Smooth muscle cell (in vitro differentiated cells): ENCODE results near the gene NPTX1. TPM values are rescaled to one million over a fixed set of nuclear protein-coding genes. Genes with fewer than 3 reads are reported as not detected.

Experiments
- DNase-seq: peaks from one replicate; lab custom pipeline; 2025; ENCODE audit not compliant: unreplicated experiment; lab: John Stamatoyannopoulos, UW
- H2AFZ ChIP-seq: fragments of 200-600 bp; sonication (generic); 2 replicates; pipeline ENCODE4 v1.6.0; 2016; ENCODE audit warnings: antibody characterized with exemption, low read depth, mild to moderate bottlenecking
- H3F3A ChIP-seq: fragments of 200-600 bp; sonication (generic); 2 replicates; pipeline ENCODE4 v1.6.0; 2017; ENCODE audit warnings: antibody characterized with exemption, low read depth
- H3K27ac ChIP-seq: fragments of 200-600 bp; sonication (generic); 2 replicates; pipeline ENCODE4 v1.5.1; 2016; ENCODE audit warnings: low read depth, mild to moderate bottlenecking
- H3K27me3 ChIP-seq: fragments of 200-600 bp; sonication (generic); 2 replicates; pipeline ENCODE4 v1.6.1; 2016; ENCODE audit warnings: low read depth, mild to moderate bottlenecking
- H3K36me3 ChIP-seq: fragments of 200-600 bp; sonication (generic); 2 replicates; pipeline ENCODE4 v1.5.1; 2016; ENCODE audit warnings: low read depth
- H3K4me1 ChIP-seq: fragments of 200-600 bp; sonication (generic); 2 replicates; pipeline ENCODE4 v1.5.1; 2016; ENCODE audit warnings: low read depth
- H3K4me2 ChIP-seq: fragments of 200-600 bp; sonication (generic); 2 replicates; pipeline ENCODE4 v1.6.0; 2016; ENCODE audit warnings: mild to moderate bottlenecking
- H3K4me3 ChIP-seq: fragments of 200-600 bp; sonication (generic); 2 replicates; pipeline ENCODE4 v1.5.1; 2016; ENCODE audit warnings: mild to moderate bottlenecking
- H3K79me2 ChIP-seq: fragments of 200-600 bp; sonication (generic); 2 replicates; pipeline ENCODE4 v1.6.0; 2016; ENCODE audit warnings: low read depth, mild to moderate bottlenecking
- H3K9ac ChIP-seq: fragments of 200-600 bp; sonication (generic); 2 replicates; pipeline ENCODE4 v1.6.0; 2016; ENCODE audit warnings: low read depth
- H3K9me3 ChIP-seq: fragments of 200-600 bp; sonication (generic); replicated peaks from 2 replicates; pipeline ENCODE4 v1.5.1; 2016; ENCODE audit warnings: low read depth
- H4K20me1 ChIP-seq: fragments of 200-600 bp; sonication (generic); 2 replicates; pipeline ENCODE4 v1.6.0; 2016; ENCODE audit warnings: low read depth
- WGBS: methylation state at CpG from one replicate; pipeline ENCODE4 v1.1.7; 2016; ENCODE audit warnings: low lambda C conversion rate; 5-methylcytosine and 5-hydroxymethylcytosine counted together
- polyA plus RNA-seq: library from polyadenylated mRNA; unstranded; fragments of >200 nt; fragmentation: Nextera tagmentation; extraction: Ambion mirVana; gene quantifications from 2 replicates; pipeline ENCODE4 v1.2.1, GENCODE V29; 2016
- total RNA-seq: library from RNA; depleted of rRNA; stranded (reverse); fragments of >200 nt; gene quantifications from 2 replicates; pipeline ENCODE4 v1.2.3, GENCODE V29; 2014
- TF ChIP-seq, protein P1 (sequence below): fragments of 200-600 bp; sonication (generic); IDR thresholded peaks from 2 replicates; pipeline ENCODE4 v1.5.1; 2017; ENCODE audit warnings: borderline replicate concordance, mild to moderate bottlenecking, antibody characterized with exemption; ENCODE audit not compliant: insufficient read depth, poor library complexity, severe bottlenecking

Gene NPTX1, protein sequence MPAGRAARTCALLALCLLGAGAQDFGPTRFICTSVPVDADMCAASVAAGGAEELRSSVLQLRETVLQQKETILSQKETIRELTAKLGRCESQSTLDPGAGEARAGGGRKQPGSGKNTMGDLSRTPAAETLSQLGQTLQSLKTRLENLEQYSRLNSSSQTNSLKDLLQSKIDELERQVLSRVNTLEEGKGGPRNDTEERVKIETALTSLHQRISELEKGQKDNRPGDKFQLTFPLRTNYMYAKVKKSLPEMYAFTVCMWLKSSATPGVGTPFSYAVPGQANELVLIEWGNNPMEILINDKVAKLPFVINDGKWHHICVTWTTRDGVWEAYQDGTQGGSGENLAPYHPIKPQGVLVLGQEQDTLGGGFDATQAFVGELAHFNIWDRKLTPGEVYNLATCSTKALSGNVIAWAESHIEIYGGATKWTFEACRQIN
- total RNA-seq (1.8 and 3.9 TPM in 2 replicates), polyA plus RNA-seq (5.9 and 7.6 TPM in 2 replicates)

DNA sequence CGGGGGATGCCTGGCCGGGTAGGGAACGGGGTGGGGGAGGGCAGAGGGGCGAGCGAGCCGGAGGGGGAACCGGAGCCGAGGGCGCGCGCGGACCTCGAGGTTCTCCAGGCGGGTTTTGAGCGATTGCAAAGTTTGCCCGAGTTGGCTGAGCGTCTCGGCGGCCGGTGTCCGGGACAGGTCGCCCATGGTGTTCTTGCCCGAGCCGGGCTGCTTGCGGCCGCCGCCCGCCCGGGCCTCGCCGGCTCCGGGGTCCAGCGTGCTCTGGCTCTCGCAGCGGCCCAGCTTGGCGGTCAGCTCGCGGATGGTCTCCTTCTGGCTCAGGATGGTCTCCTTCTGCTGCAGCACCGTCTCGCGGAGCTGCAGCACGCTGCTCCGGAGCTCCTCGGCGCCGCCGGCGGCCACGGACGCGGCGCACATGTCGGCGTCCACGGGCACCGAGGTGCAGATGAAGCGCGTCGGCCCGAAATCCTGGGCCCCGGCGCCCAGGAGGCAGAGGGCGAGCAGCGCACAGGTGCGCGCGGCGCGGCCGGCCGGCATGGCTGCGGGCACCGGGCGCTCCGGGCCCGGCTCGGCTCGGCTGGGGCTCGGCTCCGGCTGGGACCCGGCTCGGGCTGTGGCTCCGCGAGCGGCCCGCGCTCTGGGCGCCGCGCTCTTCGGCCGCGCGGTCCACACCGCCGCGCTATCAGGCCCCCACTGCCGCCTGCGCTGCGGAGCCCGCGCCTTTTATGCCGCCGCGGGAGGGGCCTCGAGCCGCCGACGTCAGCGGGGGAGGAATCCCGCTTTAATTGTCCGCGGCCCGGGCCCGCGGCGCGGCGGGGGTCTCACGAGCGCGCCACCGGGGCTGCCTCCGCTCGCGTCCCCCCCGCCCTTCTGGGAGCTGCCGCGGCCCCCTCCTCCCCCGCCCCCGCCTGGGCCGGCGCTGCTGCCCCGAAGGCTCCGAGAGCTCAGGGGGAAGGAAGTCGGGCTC lies at the start of gene NPTX1:
Gene NPTX1 (minus strand): TSS at position 698 of the 967 bp plus-strand sequence. CDS start 161 bp downstream, at position 537.
- no peaks in the 10 kb centered on the region for H3K79me2 ChIP-seq
- TF ChIP-seq, protein P1, sequence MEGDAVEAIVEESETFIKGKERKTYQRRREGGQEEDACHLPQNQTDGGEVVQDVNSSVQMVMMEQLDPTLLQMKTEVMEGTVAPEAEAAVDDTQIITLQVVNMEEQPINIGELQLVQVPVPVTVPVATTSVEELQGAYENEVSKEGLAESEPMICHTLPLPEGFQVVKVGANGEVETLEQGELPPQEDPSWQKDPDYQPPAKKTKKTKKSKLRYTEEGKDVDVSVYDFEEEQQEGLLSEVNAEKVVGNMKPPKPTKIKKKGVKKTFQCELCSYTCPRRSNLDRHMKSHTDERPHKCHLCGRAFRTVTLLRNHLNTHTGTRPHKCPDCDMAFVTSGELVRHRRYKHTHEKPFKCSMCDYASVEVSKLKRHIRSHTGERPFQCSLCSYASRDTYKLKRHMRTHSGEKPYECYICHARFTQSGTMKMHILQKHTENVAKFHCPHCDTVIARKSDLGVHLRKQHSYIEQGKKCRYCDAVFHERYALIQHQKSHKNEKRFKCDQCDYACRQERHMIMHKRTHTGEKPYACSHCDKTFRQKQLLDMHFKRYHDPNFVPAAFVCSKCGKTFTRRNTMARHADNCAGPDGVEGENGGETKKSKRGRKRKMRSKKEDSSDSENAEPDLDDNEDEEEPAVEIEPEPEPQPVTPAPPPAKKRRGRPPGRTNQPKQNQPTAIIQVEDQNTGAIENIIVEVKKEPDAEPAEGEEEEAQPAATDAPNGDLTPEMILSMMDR: no peak
- no peak within 1 kb of the TSS for H3K9ac ChIP-seq
- no peaks in the 10 kb centered on the region for H3K36me3 ChIP-seq
- H3F3A ChIP-seq: no peaks in the 10 kb centered on the region
- peaks cover 98% of the 10 kb centered on the region for H3K27me3 ChIP-seq
- DNase-seq: no peak
- H3K9me3 ChIP-seq: no peaks in the 10 kb centered on the region
- no peak within 1 kb of the TSS for H3K27ac ChIP-seq
- no peak within 1 kb of the TSS for H2AFZ ChIP-seq
- H4K20me1 ChIP-seq: peaks cover 19% of the 10 kb centered on the region
- peak within 1 kb of the TSS; percentile 34 for H3K4me3 ChIP-seq
- H3K4me2 ChIP-seq: peak within 1 kb of the TSS; percentile 85
- H3K4me1 ChIP-seq: peaks cover 19% of the 10 kb centered on the region
- 2% methylated on average over 96 of the region's 136 CpGs for WGBS

DNA sequence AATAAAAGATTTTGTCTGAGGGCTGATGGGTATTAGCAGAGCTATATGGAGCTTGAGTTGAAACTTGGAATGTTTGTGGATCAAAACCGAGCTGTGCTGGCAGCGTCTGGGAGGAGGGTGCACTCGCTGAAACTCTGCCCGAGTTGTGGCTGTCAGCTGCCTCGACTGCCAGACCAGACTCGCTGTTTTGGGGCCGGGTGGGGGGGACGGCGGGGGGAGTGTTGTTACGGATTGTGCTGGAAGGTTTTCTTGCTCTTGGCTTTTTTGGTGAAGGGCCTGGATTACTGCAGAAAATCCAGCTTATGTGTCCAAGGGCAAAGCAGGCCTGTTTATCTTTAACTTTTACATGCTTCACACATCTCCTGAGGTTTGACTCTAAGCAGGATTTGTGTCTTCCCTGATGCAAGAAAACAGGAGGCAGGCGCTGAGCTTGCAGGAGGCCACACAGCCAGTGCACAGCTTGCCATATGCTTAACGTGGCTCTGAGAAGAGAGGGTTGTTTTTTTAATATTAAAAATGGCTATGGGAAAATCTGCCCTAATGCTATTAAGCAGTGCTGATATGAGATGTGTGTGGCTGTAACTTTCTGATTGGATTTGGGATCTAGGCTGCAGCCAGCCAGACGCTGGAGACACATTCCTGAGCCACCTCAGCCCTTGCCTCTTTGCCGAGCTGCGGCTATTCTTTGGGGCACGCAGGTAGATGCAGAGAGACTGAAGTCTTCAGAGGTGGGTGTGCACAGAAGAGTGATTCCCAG lies 47.7 kb upstream of the NPTX1 start:
- TF ChIP-seq, protein P1: no peak
- H3K4me2 ChIP-seq: no peak overlapping the region
- no peaks in the 10 kb centered on the region for H3K4me1 ChIP-seq
- no peaks in the 10 kb centered on the region for H3K36me3 ChIP-seq
- H3K27ac ChIP-seq: no peak overlapping the region
- WGBS: 54% methylated on average over 15 of the region's 16 CpGs
- no peak for DNase-seq
- H2AFZ ChIP-seq: no peak overlapping the region
- no peak overlapping the region for H3K9ac ChIP-seq
- H3K27me3 ChIP-seq: no peaks in the 10 kb centered on the region
- no peaks in the 10 kb centered on the region for H3K79me2 ChIP-seq
- H3F3A ChIP-seq: peaks cover 5% of the 10 kb centered on the region
- no peaks in the 10 kb centered on the region for H4K20me1 ChIP-seq
- H3K4me3 ChIP-seq: no peak overlapping the region
- H3K9me3 ChIP-seq: no peaks in the 10 kb centered on the region

DNA sequence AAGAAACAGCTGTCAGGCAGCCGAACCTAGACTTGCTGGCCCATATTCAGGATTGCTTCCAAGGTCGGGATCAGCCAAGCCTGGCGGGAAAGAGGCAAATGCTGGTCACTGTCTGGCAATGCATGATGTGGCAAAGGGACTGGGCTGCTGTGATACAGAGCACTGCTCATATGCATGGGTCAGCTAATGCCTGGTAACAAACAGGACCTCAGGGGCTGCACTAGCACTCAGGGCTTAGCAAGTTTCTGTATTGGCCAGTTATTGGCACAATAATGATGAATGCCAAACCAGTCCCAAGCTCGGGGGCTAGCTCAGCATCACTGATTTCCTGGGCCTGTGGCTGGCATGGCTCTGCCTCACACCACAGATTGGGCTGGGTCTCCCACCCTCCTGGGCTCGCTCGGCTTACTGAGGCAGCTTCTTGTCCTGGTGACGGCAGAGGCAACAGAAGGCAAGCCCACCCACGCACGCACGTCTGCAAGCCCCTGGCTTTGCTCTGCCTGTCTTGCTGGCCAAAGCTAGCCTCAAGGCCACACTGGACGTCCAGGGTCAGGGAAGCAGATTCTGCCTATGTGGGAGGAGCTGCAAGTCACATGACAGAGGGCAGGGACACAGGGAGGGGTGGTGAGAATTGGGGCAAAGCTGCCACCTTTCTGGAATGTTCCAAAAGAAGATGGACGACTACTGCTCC lies 46.8 kb upstream of the NPTX1 start:
- H3K4me2 ChIP-seq: no peak overlapping the region
- H3K79me2 ChIP-seq: no peaks in the 10 kb centered on the region
- no peaks in the 10 kb centered on the region for H3K27me3 ChIP-seq
- peaks cover 5% of the 10 kb centered on the region for H3F3A ChIP-seq
- no peaks in the 10 kb centered on the region for H3K9me3 ChIP-seq
- WGBS: 89% methylated on average over 12 of the region's 12 CpGs
- no peak overlapping the region for H3K27ac ChIP-seq
- no peak for DNase-seq
- no peaks in the 10 kb centered on the region for H3K4me1 ChIP-seq
- H3K36me3 ChIP-seq: no peaks in the 10 kb centered on the region
- H4K20me1 ChIP-seq: no peaks in the 10 kb centered on the region
- no peak overlapping the region for H3K4me3 ChIP-seq
- TF ChIP-seq, protein P1: no peak
- H3K9ac ChIP-seq: no peak overlapping the region
- H2AFZ ChIP-seq: no peak overlapping the region
